ENCODE measurements around the gene STXBP5L.

- TF ChIP-seq, protein P1, sequence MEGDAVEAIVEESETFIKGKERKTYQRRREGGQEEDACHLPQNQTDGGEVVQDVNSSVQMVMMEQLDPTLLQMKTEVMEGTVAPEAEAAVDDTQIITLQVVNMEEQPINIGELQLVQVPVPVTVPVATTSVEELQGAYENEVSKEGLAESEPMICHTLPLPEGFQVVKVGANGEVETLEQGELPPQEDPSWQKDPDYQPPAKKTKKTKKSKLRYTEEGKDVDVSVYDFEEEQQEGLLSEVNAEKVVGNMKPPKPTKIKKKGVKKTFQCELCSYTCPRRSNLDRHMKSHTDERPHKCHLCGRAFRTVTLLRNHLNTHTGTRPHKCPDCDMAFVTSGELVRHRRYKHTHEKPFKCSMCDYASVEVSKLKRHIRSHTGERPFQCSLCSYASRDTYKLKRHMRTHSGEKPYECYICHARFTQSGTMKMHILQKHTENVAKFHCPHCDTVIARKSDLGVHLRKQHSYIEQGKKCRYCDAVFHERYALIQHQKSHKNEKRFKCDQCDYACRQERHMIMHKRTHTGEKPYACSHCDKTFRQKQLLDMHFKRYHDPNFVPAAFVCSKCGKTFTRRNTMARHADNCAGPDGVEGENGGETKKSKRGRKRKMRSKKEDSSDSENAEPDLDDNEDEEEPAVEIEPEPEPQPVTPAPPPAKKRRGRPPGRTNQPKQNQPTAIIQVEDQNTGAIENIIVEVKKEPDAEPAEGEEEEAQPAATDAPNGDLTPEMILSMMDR (IDR thresholded peaks at IDR 0.05): no peak
- TF ChIP-seq POLR2AphosphoS5 (IDR thresholded peaks at IDR 0.05) (no peak), EP300 (IDR thresholded peaks at IDR 0.05) (no peak)
Measured at GRCh38 chr3:120907659-120908029, 361 bp upstream of the STXBP5L start.

All from esophagus muscularis mucosa (tissue), 4 donors.